PC-3 (cell line): Measurements from ENCODE around the gene MAIP1.

Experiments used
- EZH2 ChIP-seq: fragments of 300-600 bp; sonication (generic); IDR thresholded peaks from one replicate; pipeline ENCODE4 v1.6.1; 2017; ENCODE audit warnings: antibody characterized with exemption, mild to moderate bottlenecking, low read length; ENCODE audit not compliant: unreplicated experiment
- EZH2phosphoT487 ChIP-seq: fragments of 300-600 bp; sonication (generic); IDR thresholded peaks from 2 replicates; pipeline ENCODE4 v1.6.1; 2018; ENCODE audit warnings: mild to moderate bottlenecking, antibody characterized with exemption, low read length, borderline replicate concordance
- TF ChIP-seq, protein P1 (sequence below): fragments of 300-600 bp; sonication (generic); conservative IDR thresholded peaks from 2 replicates; pipeline ENCODE4 v1.5.1; 2017; ENCODE audit warnings: antibody characterized with exemption, low read depth, mild to moderate bottlenecking, low read length

DNA sequence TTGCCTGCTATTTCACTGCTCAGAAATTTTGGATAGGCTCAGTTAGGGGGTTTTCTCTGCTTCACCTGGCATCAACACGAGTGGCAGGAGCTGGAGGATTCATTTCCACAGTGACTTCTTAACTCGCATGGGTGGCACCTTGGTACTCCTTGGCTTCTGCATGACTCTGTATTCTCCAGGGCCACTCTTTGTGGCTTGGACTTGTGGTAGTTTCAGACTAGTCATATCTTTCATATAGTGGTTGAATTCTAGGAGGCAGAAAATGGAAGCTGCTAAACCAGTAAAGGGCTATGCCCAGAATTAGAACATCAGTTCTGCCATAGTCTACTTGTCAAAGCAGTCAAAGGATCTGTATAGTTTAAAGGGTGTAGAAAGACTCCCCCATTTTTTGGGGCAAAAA is 6.8 kb downstream of the MAIP1 start:
- TF ChIP-seq EZH2 (no peak), EZH2phosphoT487 (no peak)
- TF ChIP-seq, protein P1, sequence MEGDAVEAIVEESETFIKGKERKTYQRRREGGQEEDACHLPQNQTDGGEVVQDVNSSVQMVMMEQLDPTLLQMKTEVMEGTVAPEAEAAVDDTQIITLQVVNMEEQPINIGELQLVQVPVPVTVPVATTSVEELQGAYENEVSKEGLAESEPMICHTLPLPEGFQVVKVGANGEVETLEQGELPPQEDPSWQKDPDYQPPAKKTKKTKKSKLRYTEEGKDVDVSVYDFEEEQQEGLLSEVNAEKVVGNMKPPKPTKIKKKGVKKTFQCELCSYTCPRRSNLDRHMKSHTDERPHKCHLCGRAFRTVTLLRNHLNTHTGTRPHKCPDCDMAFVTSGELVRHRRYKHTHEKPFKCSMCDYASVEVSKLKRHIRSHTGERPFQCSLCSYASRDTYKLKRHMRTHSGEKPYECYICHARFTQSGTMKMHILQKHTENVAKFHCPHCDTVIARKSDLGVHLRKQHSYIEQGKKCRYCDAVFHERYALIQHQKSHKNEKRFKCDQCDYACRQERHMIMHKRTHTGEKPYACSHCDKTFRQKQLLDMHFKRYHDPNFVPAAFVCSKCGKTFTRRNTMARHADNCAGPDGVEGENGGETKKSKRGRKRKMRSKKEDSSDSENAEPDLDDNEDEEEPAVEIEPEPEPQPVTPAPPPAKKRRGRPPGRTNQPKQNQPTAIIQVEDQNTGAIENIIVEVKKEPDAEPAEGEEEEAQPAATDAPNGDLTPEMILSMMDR, result no peak
